Upper lobe of left lung (tissue), 6 donors: Measurements from ENCODE around the gene ARHGAP24. TPM values are rescaled to one million over a fixed set of nuclear protein-coding genes. Genes with fewer than 3 reads are reported as not detected.
A peak's percentile ranks its signal among the peaks of the same experiment; 100 is the strongest.

ENCODE experiments used
- ATAC-seq, 2 donors: fragments of 200-7000 bp; cut with Tn5 transposase; one replicate each; pipeline ENCODE4 v1.9.1; 2022; ENCODE audit warnings: mild to moderate bottlenecking in 2 of 2, moderate library complexity in 2 of 2; ENCODE audit not compliant: low FRiP score in 2 of 2
- DNase-seq, 2 donors: peaks; one replicate each; pipeline ENCODE4 v3.0.0-alpha.2; 2019 to 2020
- H3K27ac ChIP-seq, 4 donors: fragments of 200-600 bp; sonication (generic); one replicate each; pipeline ENCODE4 v1.5.1; 2016 to 2019
- H3K27me3 ChIP-seq, 4 donors: fragments of 200-600 bp; sonication (generic); one replicate each; pipeline ENCODE4 v1.5.1; 2017 to 2019
- H3K36me3 ChIP-seq, 4 donors: fragments of 200-600 bp; sonication (generic); one replicate each; pipeline ENCODE4 v1.5.1; 2016 to 2019
- H3K4me1 ChIP-seq, 4 donors: fragments of 200-600 bp; sonication (generic); one replicate each; pipeline ENCODE4 v1.5.1; 2018 to 2019
- H3K4me3 ChIP-seq, 4 donors: fragments of 200-600 bp; sonication (generic); one replicate each; pipeline ENCODE4 v1.5.1; 2017 to 2019; ENCODE audit warnings: mild to moderate bottlenecking in 2 of 4, moderate library complexity in 1 of 4
- H3K9me3 ChIP-seq, 4 donors: fragments of 200-600 bp; sonication (generic); one replicate each; pipeline ENCODE4 v1.5.1; 2018 to 2019
- EP300 ChIP-seq, 4 donors: sonication (generic); formaldehyde crosslinking; IDR thresholded peaks; one replicate each; pipeline ENCODE4 v1.5.1; 2017; ENCODE audit warnings: antibody characterized with exemption in 4 of 4, control low read depth in 2 of 4
- POLR2A ChIP-seq, 4 donors: fragments of 450-650 bp; IDR thresholded peaks; one replicate each; pipeline ENCODE4 v1.5.1; 2016 to 2017; ENCODE audit warnings: antibody characterized with exemption in 4 of 4, mild to moderate bottlenecking in 2 of 4
- POLR2AphosphoS5 ChIP-seq, 2 donors: sonication (generic); formaldehyde crosslinking; IDR thresholded peaks; one replicate each; pipeline ENCODE4 v1.5.1; 2017; ENCODE audit warnings: antibody characterized with exemption in 2 of 2
- WGBS, 2 donors: methylation state at CpG; one replicate each; pipeline ENCODE4 v1.1.5; 2017 to 2018; 5-methylcytosine and 5-hydroxymethylcytosine counted together
- total RNA-seq, 6 donors: library from RNA; depleted of rRNA in 4 of 6; stranded (reverse); fragments of >200 nt in 4 of 6; gene quantifications; one replicate each; pipeline versions ENCODE4 v1.1.0 to v1.2.1, GENCODE V29; 2016 to 2021
- TF ChIP-seq, protein P1 (sequence below), 6 experiments: fragments of 450-650 bp in 4 of 6; fragments of 200-600 bp in 2 of 6; sonication (generic) in 2 of 6; IDR thresholded peaks; one replicate each; pipeline ENCODE4 v1.5.1; 2016 to 2019; ENCODE audit warnings: antibody characterized with exemption in 6 of 6
- donor health status: DM: no; HTN: no; CAD: no; lungs with moderate emphysema.
- donor health status: DM: no; HTN: yes; CAD: no; lungs with severe emphysema.

Gene ARHGAP24
- total RNA-seq, 6 donors from 2014 or later: 26.4 to 92.2 (median 52.4) TPM

DNA sequence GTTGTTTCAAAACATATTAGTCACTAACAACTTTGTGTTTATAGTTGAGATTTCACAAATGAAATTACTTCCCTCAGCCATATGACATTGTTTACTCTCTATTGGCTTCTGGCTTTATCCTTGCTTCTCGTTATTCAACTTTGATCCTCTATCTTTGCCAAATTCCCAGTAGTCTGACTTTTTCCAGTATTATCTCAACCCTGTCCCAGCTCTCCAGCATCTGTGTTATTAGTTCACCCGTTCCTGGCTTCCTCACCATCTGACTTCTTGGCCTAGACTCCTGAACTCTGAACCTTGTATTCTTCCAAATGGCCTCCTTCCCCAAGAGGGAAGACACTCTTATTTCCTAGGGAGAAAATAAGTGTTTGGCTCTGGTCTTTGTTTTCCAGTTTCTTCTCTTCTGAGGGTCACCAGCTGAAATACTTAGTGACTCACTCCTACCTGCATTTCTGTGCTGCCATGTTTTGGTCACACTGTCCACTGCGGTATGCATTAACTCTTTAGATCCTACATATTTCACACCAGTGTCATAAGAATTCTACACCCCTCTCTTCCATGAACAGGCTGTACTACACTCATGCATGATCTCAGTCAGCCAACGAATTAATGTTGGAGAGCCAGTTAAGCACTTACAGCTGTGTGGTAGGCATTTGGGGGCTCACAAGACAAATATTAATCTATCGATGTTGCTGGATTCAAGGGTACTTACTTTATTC, 17.0 kb upstream of the ARHGAP24 start:
- Histone ChIP-seq H3K4me1 (no peaks in the 10 kb centered on the region), H3K4me3 (no peak overlapping the region), H3K27ac (peak overlapping the region in 1 of 4 donors; percentile 37), H3K36me3 (no peaks in the 10 kb centered on the region), H3K9me3 (no peaks in the 10 kb centered on the region), H3K27me3 (no peaks in the 10 kb centered on the region)
- TF ChIP-seq POLR2A (IDR thresholded peaks at IDR 0.05) (no peak), POLR2AphosphoS5 (IDR thresholded peaks at IDR 0.05) (no peak), EP300 (IDR thresholded peaks at IDR 0.05) (no peak)
- TF ChIP-seq, protein P1, sequence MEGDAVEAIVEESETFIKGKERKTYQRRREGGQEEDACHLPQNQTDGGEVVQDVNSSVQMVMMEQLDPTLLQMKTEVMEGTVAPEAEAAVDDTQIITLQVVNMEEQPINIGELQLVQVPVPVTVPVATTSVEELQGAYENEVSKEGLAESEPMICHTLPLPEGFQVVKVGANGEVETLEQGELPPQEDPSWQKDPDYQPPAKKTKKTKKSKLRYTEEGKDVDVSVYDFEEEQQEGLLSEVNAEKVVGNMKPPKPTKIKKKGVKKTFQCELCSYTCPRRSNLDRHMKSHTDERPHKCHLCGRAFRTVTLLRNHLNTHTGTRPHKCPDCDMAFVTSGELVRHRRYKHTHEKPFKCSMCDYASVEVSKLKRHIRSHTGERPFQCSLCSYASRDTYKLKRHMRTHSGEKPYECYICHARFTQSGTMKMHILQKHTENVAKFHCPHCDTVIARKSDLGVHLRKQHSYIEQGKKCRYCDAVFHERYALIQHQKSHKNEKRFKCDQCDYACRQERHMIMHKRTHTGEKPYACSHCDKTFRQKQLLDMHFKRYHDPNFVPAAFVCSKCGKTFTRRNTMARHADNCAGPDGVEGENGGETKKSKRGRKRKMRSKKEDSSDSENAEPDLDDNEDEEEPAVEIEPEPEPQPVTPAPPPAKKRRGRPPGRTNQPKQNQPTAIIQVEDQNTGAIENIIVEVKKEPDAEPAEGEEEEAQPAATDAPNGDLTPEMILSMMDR (IDR thresholded peaks at IDR 0.05): no peak
- 66 to 78% methylated on average over 5 of the region's 5 CpGs for WGBS, 2 donors
- ATAC-seq: peak in 1 of 2 donors; percentile 35
- no peak for DNase-seq

DNA sequence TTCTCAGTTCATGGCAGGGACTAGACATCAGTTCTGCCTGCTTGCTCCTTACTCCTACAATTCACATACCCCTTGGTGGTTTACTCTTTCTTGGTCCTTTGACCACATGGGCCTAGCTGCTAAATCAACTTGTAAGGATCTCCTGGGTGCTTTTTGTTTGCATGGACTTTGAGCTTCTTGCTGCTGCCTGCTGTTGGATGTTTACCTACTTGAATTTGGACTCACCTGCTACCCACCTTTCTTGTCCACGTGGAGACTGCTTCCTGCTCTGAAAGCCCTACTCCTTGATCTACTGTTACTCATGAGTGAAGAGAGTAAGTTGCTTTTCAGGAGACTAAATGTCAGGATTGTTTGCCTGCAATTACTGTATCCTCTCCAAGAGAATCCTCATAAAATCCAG, 15.2 kb upstream of the ARHGAP24 start:
- H3K4me3 ChIP-seq: no peak overlapping the region
- H3K9me3 ChIP-seq: no peaks in the 10 kb centered on the region
- WGBS, 2 donors: 56 to 59% methylated on average over 1 of the region's 1 CpG
- H3K4me1 ChIP-seq: no peaks in the 10 kb centered on the region
- ATAC-seq (no peak), DNase-seq (no peak)
- TF ChIP-seq POLR2A (IDR thresholded peaks at IDR 0.05) (no peak), EP300 (IDR thresholded peaks at IDR 0.05) (no peak), POLR2AphosphoS5 (IDR thresholded peaks at IDR 0.05) (no peak)
- TF ChIP-seq, protein P1 (IDR thresholded peaks at IDR 0.05): no peak
- no peaks in the 10 kb centered on the region for H3K27me3 ChIP-seq
- H3K27ac ChIP-seq: no peak overlapping the region
- H3K36me3 ChIP-seq: no peaks in the 10 kb centered on the region

DNA sequence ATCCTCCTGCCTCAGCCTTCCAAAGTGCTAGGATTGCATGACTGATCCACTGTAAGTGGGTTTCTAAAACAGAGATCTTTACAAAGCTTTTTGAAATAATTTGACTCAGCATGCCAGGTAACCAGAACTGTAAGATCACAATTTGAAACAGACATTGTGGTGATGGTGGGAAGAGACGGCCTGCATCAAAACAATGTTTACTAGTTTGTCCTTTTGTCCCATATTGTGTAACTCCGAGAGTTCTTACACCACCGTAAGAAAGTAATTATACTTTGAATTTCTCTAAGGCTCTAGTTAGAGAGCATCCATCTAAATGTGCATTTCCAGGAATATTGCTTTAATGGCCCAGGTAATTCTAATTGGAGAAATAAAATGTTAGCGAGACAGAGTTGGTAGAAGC, 594 bp upstream of the ARHGAP24 start:
- no peak for DNase-seq
- ATAC-seq: no peak

DNA sequence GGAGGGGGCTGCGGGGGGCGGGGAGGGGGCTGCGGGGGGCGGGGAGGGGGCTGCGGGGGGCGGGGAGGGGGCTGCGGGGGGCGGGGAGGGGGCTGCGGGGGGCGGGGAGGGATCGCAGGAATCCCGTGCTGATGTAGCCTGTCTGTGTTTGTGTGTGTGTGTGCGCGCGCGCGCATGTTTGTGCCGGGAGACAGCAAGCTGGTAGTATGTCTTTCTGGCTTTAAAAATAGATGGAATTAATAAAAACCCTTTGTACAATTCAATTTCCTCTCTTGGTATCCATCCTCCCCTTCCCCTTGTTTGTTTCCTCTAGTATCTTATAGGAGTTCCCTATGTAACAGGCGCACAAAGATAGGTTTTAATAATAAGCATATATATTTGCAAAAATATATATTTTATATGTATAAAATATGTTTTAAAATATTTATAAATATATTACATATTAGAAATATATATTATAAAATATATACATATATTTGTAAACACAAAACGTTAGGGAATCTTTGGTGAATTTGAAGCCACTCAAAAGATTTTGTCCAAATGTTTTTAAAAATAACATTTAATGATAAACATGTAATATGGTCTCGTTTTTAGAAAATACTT, 782 bp downstream of the ARHGAP24 start:
- no peak for ATAC-seq
- DNase-seq: peak; percentile 48 to 81
- H3K27me3 ChIP-seq: no peaks in the 10 kb centered on the region
- H3K4me3 ChIP-seq: peak overlapping the region in 3 of 4 donors; percentile 59 to 64 (median 59)
- TF ChIP-seq, protein P1 (IDR thresholded peaks at IDR 0.05): no peak
- TF ChIP-seq POLR2A (IDR thresholded peaks at IDR 0.05): no peak
- WGBS, 2 donors: 5 to 7% methylated on average over 9 to 12 of the region's 21 CpGs
- H3K36me3 ChIP-seq: no peaks in the 10 kb centered on the region
- H3K27ac ChIP-seq: peak overlapping the region; percentile 82 to 91 (median 86)
- peaks cover 0 to 11% (median 6%) of the 10 kb centered on the region in 4 donors for H3K4me1 ChIP-seq
- no peaks in the 10 kb centered on the region for H3K9me3 ChIP-seq

More for the DNA sequence above, 594 bp upstream of the ARHGAP24 start:
- TF ChIP-seq EP300 (IDR thresholded peaks at IDR 0.05): no peak
- TF ChIP-seq POLR2AphosphoS5 (IDR thresholded peaks at IDR 0.05): no peak
- TF ChIP-seq POLR2A (IDR thresholded peaks at IDR 0.05): no peak
- TF ChIP-seq, protein P1 (IDR thresholded peaks at IDR 0.05): no peak
- WGBS, 2 donors: 47 to 50% methylated on average over 4 of the region's 4 CpGs
- Histone ChIP-seq H3K36me3 (no peaks in the 10 kb centered on the region), H3K27ac (peak overlapping the region; percentile 82 to 91 (median 86)), H3K27me3 (no peaks in the 10 kb centered on the region), H3K4me3 (peak overlapping the region in 3 of 4 donors; percentile 59 to 64 (median 59)), H3K4me1 (peaks cover 0 to 11% (median 6%) of the 10 kb centered on the region in 4 donors), H3K9me3 (no peaks in the 10 kb centered on the region)
